ENCODE measurements around the gene RAB8A. TPM values are rescaled to one million over a fixed set of nuclear protein-coding genes. Genes with fewer than 3 reads are reported as not detected.

RAB8A gene
- total and polyA plus RNA-seq, 2 experiments from 2014 or later, result 53.1 to 59.5 TPM

DNA sequence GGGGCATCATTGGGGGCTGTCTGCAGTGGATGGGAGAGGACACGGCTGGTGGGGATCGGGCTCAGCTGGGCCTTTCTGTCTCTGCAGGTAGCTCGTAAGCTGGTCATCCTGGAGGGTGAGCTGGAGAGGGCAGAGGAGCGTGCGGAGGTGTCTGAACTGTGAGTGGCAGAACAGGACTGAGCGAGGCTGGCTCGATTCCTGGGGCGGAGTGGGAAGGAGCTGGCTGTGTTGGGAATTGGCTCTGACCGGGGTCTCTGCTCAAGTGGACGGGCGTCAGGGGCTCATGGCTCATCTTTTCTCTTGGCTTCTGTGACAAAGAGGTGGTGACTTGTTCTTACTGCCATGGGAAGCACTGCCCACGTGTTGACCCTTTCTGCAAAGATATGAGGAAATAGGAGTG is 23.7 kb upstream of the RAB8A start:
- H3K9me3 Mint-ChIP-seq, result no peaks in the 10 kb centered on the region; the same call in 2 of the 3 replicates
- no peak for TF ChIP-seq NANOG (IDR thresholded peaks at IDR 0.05; ENCODE audit: borderline replicate concordance)
- no peak for TF ChIP-seq EZH2phosphoT487 (IDR thresholded peaks at IDR 0.05; ENCODE audit: unreplicated experiment)
- TF ChIP-seq CREB1 (CRISPR knock-in tag; IDR thresholded peaks at IDR 0.05; ENCODE audit: low read depth), result no peak
- Histone ChIP-seq H4K20me1 (replicated peaks; ENCODE audit: insufficient read depth) (peaks cover 22% of the 10 kb centered on the region), H3K27ac (ENCODE audit: low read depth) (no peak overlapping the region), H3K4me2 (no peak overlapping the region), H3K36me3 (ENCODE audit: insufficient read depth) (peaks cover 92% of the 10 kb centered on the region), H3K9me2 (ENCODE audit: insufficient read depth) (no peaks in the 10 kb centered on the region), H3K79me2 (replicated peaks; ENCODE audit: insufficient read depth) (peaks cover 21% of the 10 kb centered on the region), H2AFZ (no peak overlapping the region), H3K27me3 (ENCODE audit: insufficient read depth) (no peaks in the 10 kb centered on the region), H3F3A (replicated peaks; ENCODE audit: low read depth) (0 out of 2 replicates have a peak, but pooled peaks cover 6% of the 10 kb centered on the region), H3K4me3 (no peak overlapping the region), H3K4me1 (ENCODE audit: insufficient read depth) (no peaks in the 10 kb centered on the region)
- no peak overlapping the region for H3K4me3 Mint-ChIP-seq
- peaks cover 13% of the 10 kb centered on the region for H3K27me3 Mint-ChIP-seq (ENCODE audit: insufficient read depth, low read depth, poor library complexity)
- no peak for DNase-seq (ENCODE audit: low spot score)
- peak overlapping the region; percentile 77; the same call in 1 of the 2 replicates for H3K27ac Mint-ChIP-seq
- peaks cover 97% of the 10 kb centered on the region for H3K36me3 Mint-ChIP-seq (ENCODE audit: low read depth)
- no peaks in the 10 kb centered on the region for H3K4me1 Mint-ChIP-seq
- no peak for ATAC-seq

DNA sequence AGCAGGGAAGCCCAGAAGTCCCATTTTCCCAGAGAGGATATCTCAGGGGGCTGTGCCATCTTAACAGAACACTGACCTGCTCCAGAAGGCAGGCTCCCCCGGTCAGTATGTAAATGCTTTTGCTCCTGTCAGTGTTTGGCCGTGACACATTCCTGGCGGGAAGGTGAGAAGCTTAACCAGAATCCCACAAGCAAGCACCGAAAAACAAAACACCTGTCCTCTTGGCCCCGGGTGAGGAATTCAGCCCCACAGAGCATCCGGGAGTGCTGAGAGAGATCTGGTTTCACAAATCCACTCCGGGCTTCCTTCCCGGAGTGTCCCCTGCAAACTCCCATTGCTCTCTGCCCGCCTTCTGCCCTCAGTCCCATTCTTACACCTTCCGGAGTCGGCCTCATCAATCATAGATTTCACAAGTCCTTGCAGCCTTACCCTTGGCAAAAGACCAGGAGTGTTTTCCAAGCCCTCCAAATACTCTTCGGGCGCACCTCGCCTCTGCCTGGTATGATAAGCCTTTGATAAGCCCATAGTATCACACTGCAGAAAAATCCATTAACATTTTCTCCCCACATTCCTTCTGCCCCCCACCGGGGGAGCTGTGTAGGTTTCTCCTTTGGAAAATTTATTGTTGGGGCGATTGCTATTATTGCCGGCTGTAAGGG is 23.2 kb upstream of the RAB8A start:
- Histone ChIP-seq H3K4me2 (no peak overlapping the region), H2AFZ (no peak overlapping the region), H3K27me3 (ENCODE audit: insufficient read depth) (no peaks in the 10 kb centered on the region), H3K36me3 (ENCODE audit: insufficient read depth) (peaks cover 92% of the 10 kb centered on the region), H3K4me3 (no peak overlapping the region), H3F3A (replicated peaks; ENCODE audit: low read depth) (0 out of 2 replicates have a peak, but pooled peaks cover 6% of the 10 kb centered on the region), H3K4me1 (ENCODE audit: insufficient read depth) (no peaks in the 10 kb centered on the region), H3K27ac (ENCODE audit: low read depth) (0 out of 2 replicates have a peak overlapping the region, but pooled peaks have one; percentile 59), H4K20me1 (replicated peaks; ENCODE audit: insufficient read depth) (peaks cover 22% of the 10 kb centered on the region), H3K9me2 (ENCODE audit: insufficient read depth) (no peaks in the 10 kb centered on the region), H3K79me2 (replicated peaks; ENCODE audit: insufficient read depth) (peaks cover 16% of the 10 kb centered on the region)
- no peak for DNase-seq (ENCODE audit: low spot score)
- Mint-ChIP-seq H3K4me1 (no peaks in the 10 kb centered on the region), H3K27ac (peak overlapping the region; percentile 77; the same call in 1 of the 2 replicates), H3K27me3 (ENCODE audit: insufficient read depth, low read depth, poor library complexity) (peaks cover 13% of the 10 kb centered on the region), H3K4me3 (no peak overlapping the region), H3K9me3 (no peaks in the 10 kb centered on the region; the same call in 2 of the 3 replicates), H3K36me3 (ENCODE audit: low read depth) (peaks cover 97% of the 10 kb centered on the region)
- ATAC-seq, result no peak
- TF ChIP-seq, protein P1, sequence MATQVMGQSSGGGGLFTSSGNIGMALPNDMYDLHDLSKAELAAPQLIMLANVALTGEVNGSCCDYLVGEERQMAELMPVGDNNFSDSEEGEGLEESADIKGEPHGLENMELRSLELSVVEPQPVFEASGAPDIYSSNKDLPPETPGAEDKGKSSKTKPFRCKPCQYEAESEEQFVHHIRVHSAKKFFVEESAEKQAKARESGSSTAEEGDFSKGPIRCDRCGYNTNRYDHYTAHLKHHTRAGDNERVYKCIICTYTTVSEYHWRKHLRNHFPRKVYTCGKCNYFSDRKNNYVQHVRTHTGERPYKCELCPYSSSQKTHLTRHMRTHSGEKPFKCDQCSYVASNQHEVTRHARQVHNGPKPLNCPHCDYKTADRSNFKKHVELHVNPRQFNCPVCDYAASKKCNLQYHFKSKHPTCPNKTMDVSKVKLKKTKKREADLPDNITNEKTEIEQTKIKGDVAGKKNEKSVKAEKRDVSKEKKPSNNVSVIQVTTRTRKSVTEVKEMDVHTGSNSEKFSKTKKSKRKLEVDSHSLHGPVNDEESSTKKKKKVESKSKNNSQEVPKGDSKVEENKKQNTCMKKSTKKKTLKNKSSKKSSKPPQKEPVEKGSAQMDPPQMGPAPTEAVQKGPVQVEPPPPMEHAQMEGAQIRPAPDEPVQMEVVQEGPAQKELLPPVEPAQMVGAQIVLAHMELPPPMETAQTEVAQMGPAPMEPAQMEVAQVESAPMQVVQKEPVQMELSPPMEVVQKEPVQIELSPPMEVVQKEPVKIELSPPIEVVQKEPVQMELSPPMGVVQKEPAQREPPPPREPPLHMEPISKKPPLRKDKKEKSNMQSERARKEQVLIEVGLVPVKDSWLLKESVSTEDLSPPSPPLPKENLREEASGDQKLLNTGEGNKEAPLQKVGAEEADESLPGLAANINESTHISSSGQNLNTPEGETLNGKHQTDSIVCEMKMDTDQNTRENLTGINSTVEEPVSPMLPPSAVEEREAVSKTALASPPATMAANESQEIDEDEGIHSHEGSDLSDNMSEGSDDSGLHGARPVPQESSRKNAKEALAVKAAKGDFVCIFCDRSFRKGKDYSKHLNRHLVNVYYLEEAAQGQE (IDR thresholded peaks at IDR 0.05; ENCODE audit: unreplicated experiment), result no peak
- TF ChIP-seq, protein P2, sequence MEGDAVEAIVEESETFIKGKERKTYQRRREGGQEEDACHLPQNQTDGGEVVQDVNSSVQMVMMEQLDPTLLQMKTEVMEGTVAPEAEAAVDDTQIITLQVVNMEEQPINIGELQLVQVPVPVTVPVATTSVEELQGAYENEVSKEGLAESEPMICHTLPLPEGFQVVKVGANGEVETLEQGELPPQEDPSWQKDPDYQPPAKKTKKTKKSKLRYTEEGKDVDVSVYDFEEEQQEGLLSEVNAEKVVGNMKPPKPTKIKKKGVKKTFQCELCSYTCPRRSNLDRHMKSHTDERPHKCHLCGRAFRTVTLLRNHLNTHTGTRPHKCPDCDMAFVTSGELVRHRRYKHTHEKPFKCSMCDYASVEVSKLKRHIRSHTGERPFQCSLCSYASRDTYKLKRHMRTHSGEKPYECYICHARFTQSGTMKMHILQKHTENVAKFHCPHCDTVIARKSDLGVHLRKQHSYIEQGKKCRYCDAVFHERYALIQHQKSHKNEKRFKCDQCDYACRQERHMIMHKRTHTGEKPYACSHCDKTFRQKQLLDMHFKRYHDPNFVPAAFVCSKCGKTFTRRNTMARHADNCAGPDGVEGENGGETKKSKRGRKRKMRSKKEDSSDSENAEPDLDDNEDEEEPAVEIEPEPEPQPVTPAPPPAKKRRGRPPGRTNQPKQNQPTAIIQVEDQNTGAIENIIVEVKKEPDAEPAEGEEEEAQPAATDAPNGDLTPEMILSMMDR (conservative IDR thresholded peaks at IDR 0.05; ENCODE audit: low read depth in 2 of 2), result peak in 1 of 2 experiments; percentile 42; a peak in 2 of 4 replicates
- no peak for TF ChIP-seq CREB1 (CRISPR knock-in tag; IDR thresholded peaks at IDR 0.05; ENCODE audit: low read depth)

All from GM23338 (cell line).